ENCODE data around the gene TP73.
A peak's percentile ranks its signal among the peaks of the same experiment; 100 is the strongest.

TP73 gene

GRCh38 chr1:3745590-3746381 is 93.5 kb downstream of the TP73 start:
- Histone ChIP-seq H3F3A (ENCODE audit: control insufficient read depth, insufficient read depth) (no peaks in the 10 kb centered on the region), H3K4me3 (ENCODE audit: low read length) (peak overlapping the region; percentile 68; the same call in 1 of the 2 replicates), H3K79me2 (ENCODE audit: control insufficient read depth, low read length) (no peaks in the 10 kb centered on the region), H3K4me1 (ENCODE audit: control insufficient read depth, low read length) (peaks cover 10% of the 10 kb centered on the region; the same call in 1 of the 2 replicates), H3K27ac (ENCODE audit: low read depth, low read length) (no peak overlapping the region), H3K9me3 (ENCODE audit: control insufficient read depth, insufficient read depth, low read length) (no peaks in the 10 kb centered on the region), H3K36me3 (ENCODE audit: control insufficient read depth, low read length) (no peaks in the 10 kb centered on the region), H3K27me3 (ENCODE audit: control insufficient read depth, low read length) (peaks cover 6% of the 10 kb centered on the region; the same call in 1 of the 2 replicates), H4K20me1 (ENCODE audit: control insufficient read depth, insufficient read depth, low read depth, low read length) (peaks cover 5% of the 10 kb centered on the region; the same call in 1 of the 2 replicates), H3K9me2 (replicated peaks; ENCODE audit: control insufficient read depth, low read length) (no peaks in the 10 kb centered on the region), H3K4me2 (ENCODE audit: low read length) (peak overlapping the region; percentile 68)
- TF ChIP-seq EZH2phosphoT487 (IDR thresholded peaks at IDR 0.05; ENCODE audit: borderline replicate concordance, low read length) (no peak), CTCF (IDR thresholded peaks at IDR 0.05; ENCODE audit: low read depth, low read length, poor library complexity, severe bottlenecking) (no peak)

- Histone ChIP-seq H3K27ac (ENCODE audit: low read depth, low read length) (no peak overlapping the region), H3K36me3 (ENCODE audit: control insufficient read depth, low read length) (no peaks in the 10 kb centered on the region), H3K4me2 (ENCODE audit: low read length) (peak overlapping the region; percentile 68), H3F3A (ENCODE audit: control insufficient read depth, insufficient read depth) (no peaks in the 10 kb centered on the region), H3K4me3 (ENCODE audit: low read length) (peak overlapping the region; percentile 68), H3K9me3 (ENCODE audit: control insufficient read depth, insufficient read depth, low read length) (no peaks in the 10 kb centered on the region), H3K27me3 (ENCODE audit: control insufficient read depth, low read length) (peaks cover 6% of the 10 kb centered on the region; the same call in 1 of the 2 replicates), H4K20me1 (ENCODE audit: control insufficient read depth, insufficient read depth, low read depth, low read length) (peaks cover 5% of the 10 kb centered on the region; the same call in 1 of the 2 replicates), H3K4me1 (ENCODE audit: control insufficient read depth, low read length) (peaks cover 10% of the 10 kb centered on the region; the same call in 1 of the 2 replicates), H3K9me2 (replicated peaks; ENCODE audit: control insufficient read depth, low read length) (no peaks in the 10 kb centered on the region), H3K79me2 (ENCODE audit: control insufficient read depth, low read length) (no peaks in the 10 kb centered on the region)
- no peak for TF ChIP-seq EZH2phosphoT487 (IDR thresholded peaks at IDR 0.05; ENCODE audit: borderline replicate concordance, low read length)
- no peak for TF ChIP-seq CTCF (IDR thresholded peaks at IDR 0.05; ENCODE audit: low read depth, low read length, poor library complexity, severe bottlenecking)
Measured at GRCh38 chr1:3746389-3746829, 94.1 kb downstream of the TP73 start.

- Histone ChIP-seq H3K27me3 (ENCODE audit: control insufficient read depth, low read length) (peaks cover 6% of the 10 kb centered on the region; the same call in 1 of the 2 replicates), H3F3A (ENCODE audit: control insufficient read depth, insufficient read depth) (no peaks in the 10 kb centered on the region), H3K9me3 (ENCODE audit: control insufficient read depth, insufficient read depth, low read length) (no peaks in the 10 kb centered on the region), H3K79me2 (ENCODE audit: control insufficient read depth, low read length) (no peaks in the 10 kb centered on the region), H4K20me1 (ENCODE audit: control insufficient read depth, insufficient read depth, low read depth, low read length) (peaks cover 5% of the 10 kb centered on the region; the same call in 1 of the 2 replicates), H3K4me2 (ENCODE audit: low read length) (peak overlapping the region; percentile 68), H3K4me3 (ENCODE audit: low read length) (peak overlapping the region; percentile 68), H3K27ac (ENCODE audit: low read depth, low read length) (no peak overlapping the region), H3K9me2 (replicated peaks; ENCODE audit: control insufficient read depth, low read length) (no peaks in the 10 kb centered on the region), H3K4me1 (ENCODE audit: control insufficient read depth, low read length) (peaks cover 10% of the 10 kb centered on the region; the same call in 1 of the 2 replicates), H3K36me3 (ENCODE audit: control insufficient read depth, low read length) (no peaks in the 10 kb centered on the region)
- TF ChIP-seq CTCF (IDR thresholded peaks at IDR 0.05; ENCODE audit: low read depth, low read length, poor library complexity, severe bottlenecking) (no peak), EZH2phosphoT487 (IDR thresholded peaks at IDR 0.05; ENCODE audit: borderline replicate concordance, low read length) (no peak)
Measured at GRCh38 chr1:3746830-3747521, 94.7 kb downstream of the TP73 start.

All from DOHH2 (cell line).